Colon (tissue), 2 donors: ENCODE results near the gene TGFBR3L.
"Not testable (repeated sequence)": the region's sequence is repeated elsewhere in the genome, so short reads cannot be mapped to it uniquely, and the experiment has no call there.

Experiments used
- FAIRE-seq: peaks from 2 replicates; lab custom pipeline; 2012; peaks lifted over from hg19 to GRCh38; lab: Jason Lieb, UNC
- donor health status: control.
- donor health status: control.

The TGFBR3L gene

DNA sequence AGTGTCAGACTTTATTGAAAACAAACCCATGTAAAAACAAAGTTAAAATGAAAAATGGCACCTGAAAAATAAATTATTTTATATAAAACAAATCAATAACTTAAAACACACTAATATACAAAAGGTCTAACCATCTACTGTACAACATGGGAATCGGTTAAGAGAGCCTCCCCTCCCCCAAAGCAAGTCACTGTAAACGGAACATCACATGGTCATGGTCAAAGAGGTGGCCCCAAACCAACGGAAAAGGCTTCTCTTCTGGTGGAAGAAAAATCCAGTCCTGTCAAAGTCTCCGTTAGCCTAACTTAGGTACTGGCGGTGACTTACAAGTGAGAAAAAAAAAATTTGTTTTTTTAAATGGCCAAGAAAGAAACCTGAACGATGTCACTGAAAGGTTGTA, 44.6 kb downstream of the TGFBR3L start:
- FAIRE-seq = no peak

DNA sequence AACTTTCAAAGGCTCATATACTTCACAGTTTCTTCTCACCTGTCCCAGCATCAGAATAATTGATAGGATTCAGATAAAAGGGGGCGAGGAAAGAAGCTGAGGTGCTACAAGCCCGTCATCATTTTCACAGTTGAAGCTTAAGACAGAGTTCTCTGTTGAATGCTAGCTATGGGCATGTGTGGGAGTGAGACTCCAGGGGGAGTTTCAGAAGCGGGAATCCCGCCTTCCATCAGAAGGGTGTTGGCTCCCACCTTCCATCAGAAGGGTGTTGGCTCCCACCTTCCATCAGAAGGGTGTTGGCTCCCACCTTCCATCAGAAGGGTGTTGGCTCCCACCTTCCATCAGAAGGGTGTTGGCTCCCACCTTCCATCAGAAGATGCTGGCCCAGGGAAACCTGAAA, 46.5 kb downstream of the TGFBR3L start:
- not testable (repeated sequence) for FAIRE-seq

DNA sequence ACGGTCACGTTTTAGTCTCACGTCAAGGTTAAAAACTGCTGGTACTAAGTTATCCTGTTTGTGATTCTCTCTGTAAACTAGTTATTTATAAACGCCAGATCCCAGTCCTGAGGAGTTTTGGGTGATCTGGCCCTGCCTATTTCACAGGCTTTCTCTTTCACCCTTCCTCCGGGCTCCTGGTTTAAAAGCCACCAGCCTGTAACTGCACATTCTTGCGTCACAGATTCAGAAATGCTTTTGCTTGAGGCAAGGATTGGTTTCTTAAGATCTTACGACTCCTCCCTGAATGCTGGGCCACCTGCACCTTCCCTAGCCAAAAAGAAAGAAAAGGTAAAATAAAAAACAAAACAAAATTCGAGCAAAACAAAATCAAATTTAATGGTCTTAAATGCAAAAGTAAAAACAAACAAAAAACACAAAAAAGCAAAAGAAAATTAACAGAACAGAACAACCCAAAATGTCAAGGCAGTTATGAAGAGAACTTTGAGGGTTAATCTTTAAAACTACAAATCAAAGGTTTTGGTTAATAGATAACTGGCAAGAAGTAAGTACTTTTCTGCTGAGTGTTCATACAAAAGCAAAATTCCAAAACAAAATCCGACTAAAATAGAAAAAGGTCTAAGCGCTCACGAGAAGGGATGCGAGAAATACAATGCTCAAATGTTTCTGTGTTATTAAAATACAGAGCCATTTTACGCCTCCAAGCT, 47.4 kb downstream of the TGFBR3L start:
- no peak for FAIRE-seq

DNA sequence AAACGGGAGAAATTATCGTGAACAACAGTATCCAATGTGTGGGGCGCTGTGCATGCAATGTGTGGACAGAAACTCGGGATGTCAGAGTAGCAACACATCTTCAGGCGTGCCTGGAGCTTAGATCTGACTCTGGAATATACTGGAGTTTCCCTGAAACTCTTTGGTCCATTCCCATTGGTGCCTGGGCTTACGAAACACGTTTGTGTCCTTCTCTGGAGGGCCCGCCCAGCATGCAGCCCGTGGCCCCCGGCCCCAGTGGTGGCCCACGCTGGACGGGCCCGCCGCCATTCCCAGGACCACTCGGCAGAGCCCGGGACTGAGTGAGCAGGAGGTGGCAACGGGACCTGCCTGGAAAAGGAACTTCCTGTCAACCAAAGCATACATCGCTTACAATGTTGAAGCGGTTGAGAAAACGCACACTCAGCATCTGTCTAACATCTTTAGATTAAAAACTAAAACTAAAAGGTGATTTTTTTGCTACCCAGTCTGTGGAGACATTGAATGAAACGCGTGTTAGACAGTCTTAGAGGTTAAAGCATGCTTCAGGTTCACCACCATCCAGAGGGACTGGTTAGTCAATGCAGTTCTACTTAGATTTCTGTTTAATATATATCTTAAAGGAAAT, 48.1 kb downstream of the TGFBR3L start:
- FAIRE-seq = no peak

DNA sequence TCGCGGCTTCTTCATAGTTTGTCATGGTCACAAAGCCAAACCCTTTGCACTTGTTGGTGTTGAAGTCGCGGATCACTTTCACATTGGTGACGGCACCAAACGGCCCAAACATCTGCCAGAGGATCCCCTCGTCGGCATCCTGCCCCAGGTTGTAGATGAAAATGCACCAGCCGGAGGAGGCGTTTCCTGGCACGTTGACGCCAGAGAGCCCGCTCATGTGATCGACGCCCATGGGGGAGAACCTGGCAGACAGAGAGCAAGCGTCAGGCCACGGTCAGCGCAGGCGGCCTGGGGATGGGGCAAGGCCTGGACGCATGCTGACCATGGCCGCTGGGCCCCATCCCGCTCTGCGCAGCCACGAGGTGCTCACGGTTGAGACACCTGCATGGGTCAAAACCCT, 48.9 kb downstream of the TGFBR3L start:
- no peak for FAIRE-seq

DNA sequence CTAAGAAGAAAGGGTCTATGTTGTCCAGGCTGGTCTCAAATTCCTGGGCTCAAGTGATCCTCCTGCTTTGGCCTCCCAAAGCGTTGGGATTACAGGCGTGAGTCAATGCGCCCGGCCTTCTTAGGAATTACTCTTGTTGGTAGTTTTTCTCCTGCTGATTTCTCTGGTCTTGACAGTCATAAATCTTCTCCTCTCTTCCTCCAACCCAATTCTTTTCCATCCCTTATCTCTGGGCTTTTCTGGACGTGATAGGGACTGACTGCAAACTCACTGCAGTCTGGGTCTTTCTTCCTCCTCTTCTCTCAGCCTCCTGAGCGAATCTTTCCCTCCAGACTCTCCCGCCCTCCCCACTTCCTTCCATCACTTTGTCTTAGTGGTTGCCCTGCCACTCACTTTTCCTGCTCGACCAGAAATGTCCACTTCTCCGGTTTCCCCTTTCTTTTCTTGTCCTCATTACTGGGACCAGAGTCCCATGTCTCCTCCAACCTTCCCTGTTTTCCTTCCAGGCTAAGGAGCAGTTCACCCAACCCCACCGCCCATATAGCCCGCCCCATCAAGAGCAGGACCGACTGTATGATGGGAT, 50.7 kb downstream of the TGFBR3L start:
- no peak for FAIRE-seq

DNA sequence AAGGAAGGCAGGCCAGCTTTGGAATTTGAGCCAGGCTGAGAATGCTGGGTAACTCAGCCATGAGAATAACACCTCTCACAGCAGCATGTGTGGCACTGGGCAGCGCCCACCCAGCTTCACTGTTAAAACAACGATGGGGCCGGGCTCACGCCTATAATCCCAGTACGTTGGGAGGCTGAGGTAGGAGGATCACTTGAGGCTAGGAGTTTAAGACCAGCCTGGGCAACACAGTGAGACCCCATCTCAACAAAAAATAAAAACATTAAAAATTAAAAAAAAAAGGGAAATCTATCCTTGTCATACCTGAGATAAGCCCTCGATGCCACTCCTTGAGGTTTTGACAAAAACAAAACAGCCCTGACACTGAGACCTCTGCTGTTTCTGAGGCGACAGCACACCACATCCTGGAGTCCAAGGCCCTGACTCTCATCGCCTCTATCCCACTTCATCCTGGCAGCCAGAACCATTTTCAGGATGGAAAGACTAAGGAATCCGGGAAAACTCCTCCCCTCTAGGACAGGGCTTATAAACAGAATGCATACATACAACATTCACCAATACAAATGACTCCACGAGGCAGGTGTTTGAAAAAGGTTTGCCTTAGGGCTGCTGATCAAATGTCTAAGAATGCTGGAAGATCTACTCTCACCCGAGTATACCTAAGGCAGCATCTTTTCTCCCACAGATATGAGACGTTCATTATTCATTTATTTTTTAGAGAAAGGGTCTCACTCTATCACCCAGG, 51.5 kb downstream of the TGFBR3L start:
- no peak for FAIRE-seq

DNA sequence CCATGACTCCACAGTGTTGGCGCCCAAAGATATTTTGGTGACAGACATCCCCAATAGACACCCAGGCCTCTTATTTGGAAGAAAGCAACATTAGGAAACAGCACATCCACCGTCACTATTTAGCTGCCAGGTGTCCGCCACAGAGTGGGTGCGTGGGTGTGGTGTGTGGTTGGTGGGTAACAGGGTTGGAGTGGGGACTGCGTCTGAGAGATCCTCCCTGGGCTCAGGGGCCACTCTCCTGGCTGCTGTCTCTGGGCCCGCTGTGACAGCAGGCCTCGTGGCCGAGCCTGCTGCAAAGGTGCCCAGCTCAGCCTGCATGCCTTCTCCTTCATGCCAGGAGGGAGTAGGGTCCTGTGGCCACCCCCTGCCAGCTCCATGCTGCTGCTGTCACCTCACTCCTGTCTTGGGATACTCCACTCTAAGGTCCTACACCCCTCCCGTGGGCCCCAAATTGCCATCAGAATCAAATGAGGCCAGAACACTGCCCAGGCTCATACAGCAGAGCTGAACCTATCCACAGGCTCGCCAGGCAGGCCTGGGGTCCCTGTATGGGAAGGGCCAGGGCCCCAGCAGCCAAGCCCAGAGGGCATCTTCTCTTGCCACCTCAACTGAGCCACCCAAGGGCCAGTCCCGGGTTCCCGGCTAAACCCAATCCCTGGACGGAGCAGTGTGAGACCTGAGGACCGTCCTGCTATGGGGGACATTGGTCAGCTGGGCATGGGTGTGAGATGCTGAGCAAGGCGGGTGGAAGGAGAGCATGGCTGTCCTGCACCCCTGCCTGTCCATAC, 53.6 kb downstream of the TGFBR3L start:
- FAIRE-seq = no peak
